Cerebellar cortex (tissue), 1 donor: ENCODE results near the gene KRTAP10-2.
"Not testable (repeated sequence)": the region's sequence is repeated elsewhere in the genome, so short reads cannot be mapped to it uniquely, and the experiment has no call there.

Experiments
- DNase-seq: peaks from one replicate; pipeline ENCODE4 v3.0.0-alpha.2; 2015; ENCODE audit warnings: low spot score

The KRTAP10-2 gene

GRCh38 chr21:44551340-44551961 is at the start of gene KRTAP10-2:
KRTAP10-2 (minus strand) TSS chr21:44551505; CDS start chr21:44551458, 47 bp downstream.
- DNase-seq: no peak

- DNase-seq: peak; percentile 1
These were observed 49.8 kb upstream of the KRTAP10-2 start for GRCh38 chr21:44601091-44601490.

DNA sequence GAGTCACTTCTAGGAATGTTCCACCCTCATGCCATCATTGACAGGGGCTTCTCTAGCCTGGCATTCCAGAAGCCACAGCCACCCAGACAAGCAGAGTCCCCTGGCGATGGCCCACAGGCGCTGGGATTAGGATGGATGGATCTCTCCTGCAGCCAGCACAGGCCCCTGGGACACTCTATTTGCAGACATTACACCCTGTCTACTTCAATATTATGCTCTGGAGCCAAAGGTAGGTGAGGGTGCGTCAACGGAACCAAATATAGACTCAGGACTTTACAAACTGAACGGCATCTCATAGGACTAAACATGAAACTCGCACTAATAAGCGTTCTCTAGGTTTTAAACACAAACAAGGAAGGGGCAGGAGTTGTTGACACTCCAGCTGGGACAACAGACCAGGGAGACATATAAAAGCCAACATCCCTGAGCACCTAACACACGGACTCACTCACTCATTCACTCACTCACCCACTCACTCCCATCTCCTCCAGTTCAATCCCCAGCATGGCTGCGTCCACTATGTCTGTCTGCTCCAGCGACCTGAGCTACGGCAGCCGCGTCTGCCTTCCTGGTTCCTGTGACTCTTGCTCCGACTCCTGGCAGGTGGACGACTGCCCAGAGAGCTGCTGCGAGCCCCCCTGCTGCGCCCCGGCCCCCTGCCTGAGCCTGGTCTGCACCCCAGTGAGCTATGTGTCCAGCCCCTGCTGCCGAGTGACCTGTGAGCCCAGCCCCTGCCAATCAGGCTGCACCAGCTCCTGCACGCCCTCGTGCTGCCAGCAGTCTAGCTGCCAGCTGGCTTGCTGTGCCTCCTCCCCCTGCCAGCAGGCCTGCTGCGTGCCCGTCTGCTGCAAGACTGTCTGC is 49.0 kb upstream of the KRTAP10-2 start, which contains the start of gene KRTAP10-7:
Gene KRTAP10-7 (plus strand): TSS at position 480 of the 861 bp plus-strand sequence. CDS start 25 bp downstream, at position 505.
- not testable (repeated sequence) for DNase-seq

- no peak for DNase-seq
These were observed 48.1 kb upstream of the KRTAP10-2 start for GRCh38 chr21:44599264-44600029.

- DNase-seq: no peak
These were observed 46.8 kb upstream of the KRTAP10-2 start for GRCh38 chr21:44598061-44598460.

- no peak for DNase-seq
These were observed 44.9 kb upstream of the KRTAP10-2 start for GRCh38 chr21:44596068-44596725.

DNA sequence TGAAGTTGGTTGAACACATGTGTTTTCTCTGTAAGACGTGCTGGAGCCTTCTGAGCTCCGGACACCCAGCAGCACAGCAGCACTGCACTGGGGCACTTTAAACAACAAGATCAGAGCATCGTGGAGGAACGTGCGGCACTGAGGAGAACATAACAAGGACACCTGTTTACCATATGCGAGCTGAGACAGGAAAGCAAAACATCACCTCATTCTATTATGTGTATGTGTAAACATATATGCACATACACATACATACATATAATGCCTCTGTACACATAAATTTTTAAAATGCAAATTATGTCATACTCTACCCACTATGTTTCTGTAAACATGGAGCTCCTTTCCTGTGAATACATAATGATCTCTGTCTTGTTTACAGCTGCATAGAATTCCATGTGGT is 44.2 kb upstream of the KRTAP10-2 start:
- DNase-seq: no peak

GRCh38 chr21:44594406-44594916 is 43.2 kb upstream of the KRTAP10-2 start:
- no peak for DNase-seq

DNA sequence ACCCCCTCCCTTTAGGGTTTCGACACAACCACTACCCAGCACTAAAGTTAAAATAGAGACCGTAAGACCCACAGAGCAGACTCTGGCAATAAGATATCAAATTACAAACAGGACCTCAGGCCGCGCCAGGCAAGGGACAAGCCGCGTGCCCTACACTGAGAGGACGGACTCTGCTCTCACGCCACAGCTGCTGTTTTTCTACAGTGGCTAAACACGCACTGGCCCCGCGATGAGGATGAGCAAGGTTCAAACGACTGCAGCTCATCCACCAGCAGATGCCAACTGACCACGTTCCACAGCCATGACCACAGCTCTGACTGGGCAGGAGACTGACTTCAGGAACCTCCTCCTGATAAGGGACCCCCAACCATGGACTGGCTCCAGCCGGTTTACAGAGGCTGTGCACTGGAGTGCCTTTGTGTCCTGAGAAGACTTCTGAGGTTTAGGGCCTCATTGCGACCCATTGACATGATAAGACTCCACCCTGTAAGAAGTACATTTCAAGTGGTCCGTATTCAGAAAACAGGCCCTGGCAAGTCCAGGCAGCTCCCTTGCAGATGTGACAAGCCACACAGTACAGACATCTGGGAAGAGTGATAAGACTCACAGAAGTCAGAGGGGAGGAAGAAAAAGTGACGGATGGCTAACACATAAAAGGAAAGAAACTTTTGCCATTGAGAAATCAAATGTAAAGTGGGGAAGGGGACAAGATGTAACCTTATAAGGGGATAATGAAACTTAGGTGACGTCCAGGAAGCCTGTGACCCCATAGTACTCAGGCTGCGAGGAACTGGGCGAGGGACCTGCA is 42.5 kb upstream of the KRTAP10-2 start:
- no peak for DNase-seq

DNA sequence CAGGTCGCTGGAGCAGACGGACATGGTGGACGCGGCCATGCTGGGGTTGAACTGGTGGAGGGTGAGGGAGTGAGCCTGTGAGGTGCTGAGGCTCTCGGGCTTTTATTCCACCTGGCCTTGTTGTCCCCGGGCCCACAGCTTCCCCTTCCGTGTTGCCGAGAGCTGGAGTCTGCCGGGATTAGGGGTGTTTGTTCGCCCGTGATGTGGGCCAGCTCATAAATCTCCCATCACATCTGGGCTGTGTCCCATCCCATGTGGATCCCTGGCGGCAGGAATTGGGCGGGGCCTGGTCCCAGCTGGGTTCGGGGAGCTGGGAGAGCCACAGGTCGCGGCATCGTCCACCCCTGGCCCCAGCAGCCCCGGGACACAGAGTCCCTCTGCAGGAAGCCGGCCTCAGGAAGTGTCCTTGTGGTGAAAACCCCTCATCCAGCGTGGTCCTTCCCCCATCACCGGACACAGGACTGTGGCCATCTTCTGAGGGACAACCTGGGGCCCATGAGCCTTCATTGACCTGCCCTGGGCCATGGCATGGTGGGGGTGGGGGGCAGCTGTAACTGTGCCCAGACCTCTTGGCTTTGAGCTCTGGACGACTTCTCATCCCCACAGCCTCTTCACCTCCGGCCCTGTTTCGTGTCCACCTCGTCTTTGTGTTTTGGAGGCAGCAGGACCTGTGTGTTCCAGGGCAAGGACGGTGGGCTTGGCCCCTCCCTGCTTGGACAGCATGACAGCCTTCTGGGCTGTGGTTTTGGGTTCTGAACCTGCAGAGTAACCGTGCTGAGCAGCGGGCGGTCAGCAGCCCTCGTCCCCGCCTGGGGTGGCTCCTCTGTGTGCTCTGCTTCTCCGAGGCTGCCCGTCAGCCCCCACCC is 41.4 kb upstream of the KRTAP10-2 start, which contains the start of gene KRTAP10-6:
Gene KRTAP10-6 (minus strand): TSS at position 60 of the 866 bp plus-strand sequence. CDS start 21 bp downstream, at position 39.
- DNase-seq: no peak

- DNase-seq: peak; percentile 9
These were observed 40.5 kb upstream of the KRTAP10-2 start for GRCh38 chr21:44591801-44592130.

GRCh38 chr21:44590897-44591800 is 39.8 kb upstream of the KRTAP10-2 start:
- DNase-seq: peak; percentile 14

DNA sequence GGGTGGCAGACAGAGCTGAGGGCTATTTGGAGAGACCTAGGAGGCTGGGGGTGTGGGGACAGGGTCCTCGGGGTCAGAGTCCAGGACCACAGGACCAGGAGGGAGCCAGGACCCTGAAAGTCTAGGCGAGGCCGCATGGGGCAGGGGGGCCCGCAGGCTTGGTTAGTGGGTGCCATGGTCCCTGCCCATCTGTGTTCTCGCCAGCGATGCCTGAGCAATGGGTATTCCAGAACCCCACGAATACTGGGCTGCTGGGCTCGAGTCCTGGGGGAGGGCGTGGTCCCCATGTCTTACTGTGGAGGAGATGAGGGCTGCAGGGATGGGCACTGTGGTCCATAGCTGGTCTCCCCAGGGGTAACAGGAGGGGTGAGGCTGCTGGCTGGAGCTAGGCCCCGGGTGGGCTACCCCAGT is 39.0 kb upstream of the KRTAP10-2 start:
- no peak for DNase-seq

DNA sequence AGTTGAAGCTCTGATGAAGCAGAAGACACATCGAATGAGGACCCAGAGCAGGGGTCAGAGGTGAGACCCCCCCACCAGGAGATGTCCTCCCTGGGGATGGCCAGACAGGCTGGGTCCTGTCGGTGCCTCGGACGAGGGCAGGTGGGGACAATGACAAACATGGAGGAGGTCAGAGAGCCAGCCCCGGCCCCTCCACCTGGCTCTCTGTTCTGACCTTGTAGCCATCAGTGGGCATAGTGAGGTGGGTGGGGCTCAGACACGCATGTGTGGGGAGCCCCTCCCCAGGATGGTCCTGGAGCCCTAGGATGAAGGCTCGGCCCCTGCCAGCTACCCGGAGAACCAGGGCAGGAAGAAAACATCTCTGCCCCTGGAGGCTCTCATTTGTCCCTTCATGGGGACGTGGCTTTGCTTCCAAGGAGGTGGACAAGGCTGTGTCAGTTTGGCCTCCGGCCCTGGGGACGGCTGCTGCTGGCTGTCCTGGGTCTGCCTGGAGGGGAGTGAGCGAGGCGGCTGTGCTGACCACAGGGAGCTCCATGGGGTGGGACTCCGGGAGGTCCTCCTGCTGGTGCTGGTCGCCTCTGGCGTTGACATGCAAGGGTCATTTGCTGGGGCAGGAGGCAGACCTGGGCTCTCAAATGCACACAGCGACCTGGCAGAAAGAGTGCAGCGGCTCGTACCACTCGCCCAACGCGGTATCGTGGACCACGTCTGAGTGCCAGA is 38.4 kb upstream of the KRTAP10-2 start:
- DNase-seq: no peak

DNA sequence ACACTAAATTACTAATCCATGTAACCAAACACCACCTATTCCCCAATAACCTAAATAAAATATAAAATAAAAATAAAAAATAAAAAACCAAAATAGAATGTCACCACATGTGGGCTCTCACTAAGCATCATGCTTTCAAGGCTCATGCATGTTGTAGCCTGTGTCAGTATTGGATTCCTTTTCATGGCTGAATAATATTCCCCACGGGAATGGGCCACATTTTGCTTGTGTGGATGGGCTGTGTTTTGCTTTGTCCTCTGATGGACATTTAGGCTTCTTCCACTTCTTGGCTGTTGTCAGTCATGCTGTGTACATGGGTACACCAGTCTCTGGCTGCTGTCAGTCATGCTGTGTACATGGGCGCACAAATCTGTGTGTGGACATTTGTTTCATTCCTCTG is 37.8 kb upstream of the KRTAP10-2 start:
- DNase-seq: no peak

DNA sequence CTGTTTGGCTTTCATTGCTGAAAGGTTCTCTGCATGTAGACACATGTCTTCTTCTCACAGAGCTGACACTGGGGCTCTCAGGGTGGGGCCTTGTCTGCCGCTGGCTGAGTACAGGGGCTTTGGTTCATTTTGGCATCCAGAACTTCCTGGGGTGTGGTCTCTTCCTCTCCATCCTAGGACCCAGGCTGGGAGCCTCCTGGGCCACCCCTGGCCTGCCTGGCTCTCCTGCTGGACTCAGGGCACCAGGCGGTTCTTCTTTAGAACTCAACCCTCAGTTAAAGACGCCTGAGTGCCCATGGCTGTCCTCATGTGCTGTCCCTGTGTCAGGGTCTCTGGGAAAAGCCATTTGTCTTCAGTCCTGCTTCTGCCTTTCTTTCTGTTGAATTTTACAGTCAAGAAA is 34.6 kb upstream of the KRTAP10-2 start:
- no peak for DNase-seq

- DNase-seq: no peak
These were observed 32.5 kb upstream of the KRTAP10-2 start for GRCh38 chr21:44583800-44584147.
